ENCODE results near the gene NTM.

NTM gene

DNA sequence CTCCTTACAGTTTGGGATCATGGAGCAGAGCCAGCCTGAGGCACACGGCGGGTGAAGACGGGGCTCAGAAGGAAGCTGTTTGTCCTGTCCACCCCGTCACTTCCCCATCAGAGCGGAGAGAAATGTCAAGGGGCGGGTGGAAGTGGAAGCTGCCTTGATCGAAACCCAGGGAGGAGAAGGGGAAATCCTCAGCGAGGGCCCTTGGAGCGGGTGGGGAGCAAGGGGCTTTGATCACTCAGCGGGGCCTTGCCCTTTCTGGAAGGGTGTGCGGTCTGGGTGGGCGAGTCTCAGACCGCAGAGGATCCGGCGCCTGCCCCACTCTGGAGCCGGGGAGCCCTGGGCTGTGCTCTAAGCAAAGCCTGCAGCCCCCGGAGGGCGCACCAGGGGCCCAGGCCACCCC, 320.4 kb downstream of the NTM start:
- no peaks in the 10 kb centered on the region for H3K9me3 ChIP-seq (ENCODE audit: control insufficient read depth, insufficient read depth, low read depth, low read length)
- CTCF ChIA-PET, result interaction anchor here (0.6 to 1.2 kb wide), 4 partner anchors 17 to 473 kb away, joined by 3 to 4 read pairs (median 4); no protein-coding TSS in a partner anchor

More for the DNA sequence above, 320.4 kb downstream of the NTM start:
- no peaks in the 10 kb centered on the region; the same call in 1 of the 2 replicates for H3K4me1 ChIP-seq (ENCODE audit: control insufficient read depth, insufficient read depth, low read length)
- POLR2A ChIA-PET, result no interaction called here
- H3K36me3 ChIP-seq (ENCODE audit: control insufficient read depth in 2 of 2, insufficient read depth in 1 of 2, low read length in 2 of 2), result no peaks in the 10 kb centered on the region
- no peak overlapping the region for H3K4me3 ChIP-seq (ENCODE audit: low read depth, low read length)
- H3K27ac ChIP-seq (ENCODE audit: extremely low read depth, low read depth, low read length), result no peak overlapping the region
- no peak for TF ChIP-seq ZNF510 (tag by site-specific recombination; IDR thresholded peaks at IDR 0.05; ENCODE audit: insufficient replicate concordance)
- no peak for TF ChIP-seq ZNF146 (tag by site-specific recombination; IDR thresholded peaks at IDR 0.05)
- TF ChIP-seq ZNF398 (tag by site-specific recombination; IDR thresholded peaks at IDR 0.05), result no peak
- TF ChIP-seq ZSCAN16 (tag by site-specific recombination; IDR thresholded peaks at IDR 0.05), result no peak
- TF ChIP-seq ZIC2 (tag by site-specific recombination; IDR thresholded peaks at IDR 0.05), result no peak
- TF ChIP-seq ZNF626 (tag by site-specific recombination; IDR thresholded peaks at IDR 0.05), result no peak
- no peak for TF ChIP-seq ZNF544 (tag by site-specific recombination; IDR thresholded peaks at IDR 0.05)
- no peak for TF ChIP-seq WT1 (tag by site-specific recombination; IDR thresholded peaks at IDR 0.05)
- TF ChIP-seq ZNF174 (tag by site-specific recombination; IDR thresholded peaks at IDR 0.05), result no peak
- TF ChIP-seq, protein P1, sequence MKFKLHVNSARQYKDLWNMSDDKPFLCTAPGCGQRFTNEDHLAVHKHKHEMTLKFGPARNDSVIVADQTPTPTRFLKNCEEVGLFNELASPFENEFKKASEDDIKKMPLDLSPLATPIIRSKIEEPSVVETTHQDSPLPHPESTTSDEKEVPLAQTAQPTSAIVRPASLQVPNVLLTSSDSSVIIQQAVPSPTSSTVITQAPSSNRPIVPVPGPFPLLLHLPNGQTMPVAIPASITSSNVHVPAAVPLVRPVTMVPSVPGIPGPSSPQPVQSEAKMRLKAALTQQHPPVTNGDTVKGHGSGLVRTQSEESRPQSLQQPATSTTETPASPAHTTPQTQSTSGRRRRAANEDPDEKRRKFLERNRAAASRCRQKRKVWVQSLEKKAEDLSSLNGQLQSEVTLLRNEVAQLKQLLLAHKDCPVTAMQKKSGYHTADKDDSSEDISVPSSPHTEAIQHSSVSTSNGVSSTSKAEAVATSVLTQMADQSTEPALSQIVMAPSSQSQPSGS (tag by site-specific recombination; IDR thresholded peaks at IDR 0.05; ENCODE audit: low read depth), result no peak
- TF ChIP-seq, protein P2, sequence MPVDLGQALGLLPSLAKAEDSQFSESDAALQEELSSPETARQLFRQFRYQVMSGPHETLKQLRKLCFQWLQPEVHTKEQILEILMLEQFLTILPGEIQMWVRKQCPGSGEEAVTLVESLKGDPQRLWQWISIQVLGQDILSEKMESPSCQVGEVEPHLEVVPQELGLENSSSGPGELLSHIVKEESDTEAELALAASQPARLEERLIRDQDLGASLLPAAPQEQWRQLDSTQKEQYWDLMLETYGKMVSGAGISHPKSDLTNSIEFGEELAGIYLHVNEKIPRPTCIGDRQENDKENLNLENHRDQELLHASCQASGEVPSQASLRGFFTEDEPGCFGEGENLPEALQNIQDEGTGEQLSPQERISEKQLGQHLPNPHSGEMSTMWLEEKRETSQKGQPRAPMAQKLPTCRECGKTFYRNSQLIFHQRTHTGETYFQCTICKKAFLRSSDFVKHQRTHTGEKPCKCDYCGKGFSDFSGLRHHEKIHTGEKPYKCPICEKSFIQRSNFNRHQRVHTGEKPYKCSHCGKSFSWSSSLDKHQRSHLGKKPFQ (tag by site-specific recombination; IDR thresholded peaks at IDR 0.05), result no peak
- no peak for TF ChIP-seq ZNF155 (tag by site-specific recombination; IDR thresholded peaks at IDR 0.05)
- TF ChIP-seq ZBTB11 (tag by site-specific recombination; conservative IDR thresholded peaks at IDR 0.05; ENCODE audit: low read depth), result no peak
- no peak for TF ChIP-seq GFI1B (tag by site-specific recombination; IDR thresholded peaks at IDR 0.05)
- no peak for TF ChIP-seq ZNF426 (tag by site-specific recombination; IDR thresholded peaks at IDR 0.05)
- no peak for TF ChIP-seq MZF1 (tag by site-specific recombination; IDR thresholded peaks at IDR 0.05; ENCODE audit: borderline replicate concordance)

Measured in HEK293 (cell line).